Activated CD8-positive, alpha-beta memory T cell treated with anti-CD3 and anti-CD28 coated beads, Interleukin-2, amount 50 U/mL, for 24 hours (primary cell): Measurements from ENCODE around the gene TMEM252.

Experiments
- DNase-seq: peaks from one replicate; pipeline ENCODE4 v3.0.0-alpha.2; 2020; ENCODE audit errors: extremely low read depth

TMEM252 gene

GRCh38 chr9:68498816-68499215 lies 41.9 kb downstream of the TMEM252 start:
- no peak for DNase-seq

GRCh38 chr9:68497629-68498028 lies 43.1 kb downstream of the TMEM252 start:
- DNase-seq: no peak

DNA sequence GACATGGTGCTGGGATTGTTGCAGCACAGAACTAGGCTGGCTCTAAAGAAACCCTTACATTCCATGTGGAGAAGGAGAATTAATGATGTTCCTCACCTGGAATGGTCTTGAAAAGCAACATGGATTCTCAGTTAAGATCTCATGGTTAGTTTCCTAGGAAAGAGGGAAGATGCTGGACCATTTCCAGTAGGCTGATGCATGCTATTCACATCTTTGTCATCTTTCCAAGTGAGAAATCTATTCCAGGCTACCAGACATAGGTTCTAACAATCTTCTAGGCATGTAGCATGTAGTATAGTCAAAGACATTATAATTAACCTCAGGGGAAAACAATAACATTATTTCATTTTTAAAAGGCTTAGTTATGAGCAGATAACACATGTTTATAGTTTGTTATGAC lies 44.3 kb downstream of the TMEM252 start:
- DNase-seq: no peak

- DNase-seq: no peak
These were observed 45.4 kb downstream of the TMEM252 start for GRCh38 chr9:68495247-68495646.

GRCh38 chr9:68493958-68494577 lies 46.6 kb downstream of the TMEM252 start:
- no peak for DNase-seq

GRCh38 chr9:68493541-68493940 lies 47.1 kb downstream of the TMEM252 start:
- no peak for DNase-seq

DNA sequence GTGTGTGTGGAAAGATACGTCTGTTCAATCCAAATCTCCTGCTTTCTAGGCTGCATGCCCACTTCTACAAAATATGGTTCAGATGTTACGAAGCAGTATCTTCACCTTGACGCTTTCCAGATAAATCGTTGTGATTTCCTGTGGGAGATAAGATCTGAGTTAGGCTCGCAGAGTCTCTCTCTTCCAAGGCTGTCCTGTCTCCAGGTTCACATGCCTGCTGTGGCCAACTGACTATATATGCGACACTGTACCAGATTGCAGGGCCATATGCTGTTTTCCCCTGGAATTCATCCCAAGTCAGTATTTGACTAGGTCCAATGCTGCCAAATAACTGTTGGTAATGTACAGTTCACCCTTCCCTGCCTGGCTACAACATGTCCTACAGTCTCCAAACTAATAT lies 47.9 kb downstream of the TMEM252 start:
- no peak for DNase-seq

GRCh38 chr9:68489646-68490045 lies 51.0 kb downstream of the TMEM252 start:
- DNase-seq: no peak

- no peak for DNase-seq
These were observed 52.6 kb downstream of the TMEM252 start for GRCh38 chr9:68488126-68488525.
